CD4-positive, alpha-beta T cell treated with Interleukin-1 beta for 1 hour (primary cell): Measurements from ENCODE around the gene EPC2.
"Not testable (repeated sequence)": the region's sequence is repeated elsewhere in the genome, so short reads cannot be mapped to it uniquely, and the experiment has no call there.

Source experiments
- DNase-seq, 2 donors: peaks; one replicate each; pipeline ENCODE4 v3.0.0-alpha.2; 2020 to 2022

The EPC2 gene

DNA sequence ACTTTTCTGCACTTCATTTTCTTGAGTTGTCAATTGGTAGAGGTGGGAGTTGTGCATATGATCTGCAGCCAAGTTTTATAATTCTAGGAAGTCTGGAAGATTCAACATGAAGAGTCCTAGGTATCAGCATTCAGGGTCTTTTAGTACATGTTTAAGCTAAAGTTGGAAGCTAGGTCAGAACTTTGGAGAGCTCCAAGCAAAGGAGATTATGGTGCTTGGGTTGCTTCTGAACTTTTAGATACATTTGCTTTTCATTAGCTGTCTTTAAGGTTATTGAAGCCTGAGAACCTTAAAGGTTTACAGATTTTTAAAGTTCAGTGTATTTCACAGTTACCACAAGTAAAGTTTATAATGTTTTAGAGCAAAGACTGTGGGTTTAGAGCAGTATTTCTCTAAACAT is 85.5 kb downstream of the EPC2 start:
- no peak for DNase-seq

DNA sequence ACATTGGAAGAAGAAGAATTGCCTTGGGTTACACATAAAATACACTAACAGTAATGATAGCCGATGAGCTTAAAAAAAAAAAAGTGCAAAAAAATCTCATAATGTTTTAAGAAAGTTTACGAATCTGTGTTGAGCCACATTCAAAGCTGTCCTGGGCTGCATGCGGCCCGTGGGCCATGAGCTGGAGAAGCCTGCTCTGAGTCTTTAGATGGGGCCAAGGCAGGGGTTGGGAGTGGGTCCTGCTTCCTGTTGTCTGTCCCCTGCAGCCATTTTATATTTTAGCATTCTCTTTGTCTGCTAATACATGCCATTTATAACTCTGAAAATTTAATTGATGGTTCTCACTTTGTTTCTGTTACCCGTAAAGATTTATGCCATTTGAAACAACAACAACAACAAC is 93.2 kb downstream of the EPC2 start:
- no peak for DNase-seq

DNA sequence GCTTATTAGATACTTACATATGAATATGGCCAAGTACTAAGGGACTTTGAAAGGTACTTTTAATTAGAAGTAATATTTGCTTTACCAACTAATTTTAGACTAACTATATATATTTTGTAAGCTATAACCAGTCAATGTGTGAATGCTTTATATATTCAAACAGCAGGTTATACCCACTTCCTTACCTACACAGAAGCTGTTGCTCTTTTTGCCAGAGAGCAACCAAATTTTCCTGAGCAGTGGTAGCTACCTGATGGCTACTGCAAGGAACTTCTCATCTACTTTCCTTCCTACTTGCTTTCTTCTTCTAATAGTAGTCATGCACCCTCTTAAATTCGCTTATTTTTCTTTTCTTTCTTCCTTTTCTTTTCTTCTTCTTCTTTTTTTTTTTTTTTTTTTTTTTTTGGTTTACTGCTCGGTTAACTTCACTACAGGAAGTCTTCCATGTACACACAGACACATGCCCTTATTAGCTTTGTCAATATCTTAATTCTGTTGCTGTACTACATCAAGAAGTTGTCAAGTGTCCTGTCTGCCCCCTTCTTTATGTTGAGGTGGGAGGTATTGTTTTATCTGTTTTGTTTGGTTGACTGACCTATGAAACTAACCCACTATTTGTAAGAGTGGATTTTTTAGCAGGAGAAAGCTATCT is 95.0 kb downstream of the EPC2 start:
- DNase-seq = no peak

DNA sequence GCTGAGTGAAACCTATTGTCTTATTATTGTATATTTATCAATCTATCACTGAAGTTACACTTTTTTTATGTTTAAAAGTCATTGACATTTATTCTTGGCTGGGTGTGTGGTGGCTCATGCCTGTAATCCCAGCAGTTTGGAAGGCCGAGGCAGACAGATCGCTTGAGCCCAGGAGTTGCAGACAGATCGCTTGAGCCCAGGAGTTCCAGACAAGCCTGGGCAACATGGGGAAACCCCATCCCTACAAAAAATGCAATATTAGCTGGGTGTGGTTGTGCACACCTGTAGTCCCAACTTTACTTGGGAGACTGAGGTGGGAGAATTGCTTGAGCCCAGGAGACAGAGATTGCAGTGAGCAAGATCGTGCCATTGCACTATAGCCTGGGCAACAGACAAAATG is 97.8 kb downstream of the EPC2 start:
- DNase-seq = no peak

- DNase-seq = no peak
These were observed 100.8 kb downstream of the EPC2 start for GRCh38 chr2:148745151-148745851.

DNA sequence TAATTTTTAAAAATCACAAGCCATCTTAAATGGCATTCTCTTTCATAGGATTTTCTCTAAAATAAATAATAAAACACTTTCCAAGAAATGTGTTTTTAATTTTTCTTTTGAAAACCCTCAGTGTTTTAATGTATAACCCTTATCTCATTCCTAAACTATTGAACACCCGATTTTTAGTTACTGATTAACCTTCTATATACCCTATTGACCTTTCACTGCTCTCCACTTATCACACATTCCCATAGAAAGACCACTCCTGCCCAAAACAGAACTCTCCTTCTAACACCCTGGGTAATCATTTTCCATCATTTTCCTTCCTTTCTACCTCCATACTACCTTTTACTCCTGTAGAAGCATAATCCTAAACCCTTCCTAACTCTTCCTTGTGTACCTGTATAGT is 102.4 kb downstream of the EPC2 start:
- DNase-seq = no peak

DNA sequence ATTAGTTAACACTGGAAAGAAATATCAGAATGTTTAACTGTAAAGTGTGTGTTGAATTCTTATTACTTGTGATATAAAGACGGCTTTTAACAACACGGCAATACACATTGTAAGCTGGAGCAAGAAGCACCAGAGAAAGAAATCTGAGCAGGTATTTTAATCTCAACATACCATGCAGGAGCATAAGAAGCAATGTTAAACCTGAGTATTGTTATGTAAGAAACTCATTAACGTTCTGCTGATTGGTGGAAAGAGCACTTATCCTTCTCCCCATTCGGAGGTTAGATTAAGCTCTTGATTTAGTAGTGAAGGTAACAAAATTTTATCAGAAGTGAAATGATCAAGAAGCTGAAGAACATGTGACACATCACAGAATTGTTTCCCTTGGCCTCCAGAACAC is 107.4 kb downstream of the EPC2 start:
- no peak for DNase-seq

DNA sequence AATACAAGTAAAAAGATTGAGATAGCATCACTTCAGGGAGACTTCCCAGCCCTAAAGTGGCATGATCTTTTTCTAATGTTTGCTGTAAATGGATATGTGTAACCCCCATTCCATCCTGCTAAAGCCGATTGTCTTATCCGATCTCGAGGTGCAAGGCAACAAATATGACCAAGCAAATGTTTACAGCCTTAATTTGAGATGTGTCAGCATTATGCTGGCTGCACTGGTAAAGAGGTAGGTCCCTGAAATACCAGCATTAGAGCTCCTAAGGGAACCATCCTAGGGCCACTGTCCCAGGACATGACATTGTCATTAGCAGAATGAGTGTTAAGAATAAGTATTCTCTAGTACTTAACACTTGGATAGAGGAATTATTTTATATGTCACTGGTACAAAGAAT is 108.4 kb downstream of the EPC2 start:
- no peak for DNase-seq

DNA sequence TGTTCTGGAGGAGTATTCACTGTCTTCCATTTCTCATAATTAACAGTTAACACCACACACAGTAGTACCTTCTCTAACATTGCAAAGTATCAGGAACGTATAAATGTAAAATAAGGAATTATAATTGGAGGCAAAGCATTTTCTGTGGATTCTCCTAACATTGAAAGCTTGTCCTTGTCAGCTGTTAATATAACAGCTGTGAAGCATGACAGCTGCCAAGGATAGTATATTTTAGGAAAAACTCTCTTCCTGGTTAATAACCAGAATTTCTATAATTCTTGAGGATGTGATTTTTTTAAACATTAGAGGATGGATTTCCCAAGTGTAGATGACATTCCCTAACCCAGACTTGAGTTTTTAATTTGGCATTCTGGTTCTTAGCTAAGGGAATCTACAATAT is 110.3 kb downstream of the EPC2 start:
- DNase-seq = no peak

DNA sequence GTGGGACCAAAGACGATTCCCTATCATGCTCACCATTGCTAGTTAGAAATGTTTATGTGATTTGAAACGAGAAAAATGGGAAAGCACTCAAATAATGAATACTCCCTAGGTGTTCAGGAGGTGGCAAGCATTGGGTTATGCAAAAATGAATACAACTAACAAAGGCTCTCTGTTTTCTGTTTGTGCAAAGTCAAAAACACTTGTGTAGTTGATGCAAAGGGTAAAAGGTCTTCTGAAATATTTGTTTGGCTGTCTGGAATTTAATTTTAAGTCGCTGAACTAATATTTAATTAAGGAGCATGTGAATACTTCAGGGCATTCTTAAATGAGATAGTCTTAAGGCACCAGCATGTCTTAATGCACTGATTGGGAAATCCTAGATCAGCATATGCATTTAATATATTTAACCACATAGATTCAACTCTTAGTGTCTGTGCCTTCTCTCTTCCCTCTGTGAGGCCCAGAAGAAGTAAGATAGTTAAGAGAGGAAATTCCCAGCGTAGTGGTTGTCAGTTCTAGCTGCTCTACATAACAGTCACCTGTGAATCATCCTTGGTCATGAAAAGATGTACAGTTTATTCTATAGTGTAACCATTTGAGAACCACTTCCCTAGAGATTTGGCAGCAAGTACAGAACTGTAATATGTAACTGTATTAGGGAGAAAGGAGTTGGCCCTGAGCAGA is 111.9 kb downstream of the EPC2 start:
- no peak for DNase-seq

GRCh38 chr2:148764815-148765214 is 120.3 kb downstream of the EPC2 start:
- DNase-seq = peak in 1 of 2 donors; percentile 22

DNA sequence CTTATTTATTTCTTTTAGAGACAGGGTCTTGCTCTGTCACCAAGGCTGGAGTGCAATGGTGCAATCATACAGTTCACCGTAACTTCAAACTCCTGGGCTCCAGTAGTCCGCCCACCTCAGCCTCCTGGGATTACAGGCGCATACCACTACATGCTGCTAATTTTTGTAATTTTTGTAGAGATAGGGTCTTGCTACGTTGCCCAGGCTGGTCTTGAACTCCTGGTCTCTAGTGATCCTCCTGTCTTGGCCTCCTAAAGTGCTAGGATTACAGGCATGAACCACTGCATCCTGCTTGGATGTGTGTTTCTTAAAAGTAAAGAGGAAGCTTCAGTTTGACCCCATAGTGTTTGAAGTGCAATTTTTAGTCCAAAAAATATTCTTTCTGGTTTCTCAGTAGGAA is 125.5 kb downstream of the EPC2 start:
- DNase-seq = no peak

DNA sequence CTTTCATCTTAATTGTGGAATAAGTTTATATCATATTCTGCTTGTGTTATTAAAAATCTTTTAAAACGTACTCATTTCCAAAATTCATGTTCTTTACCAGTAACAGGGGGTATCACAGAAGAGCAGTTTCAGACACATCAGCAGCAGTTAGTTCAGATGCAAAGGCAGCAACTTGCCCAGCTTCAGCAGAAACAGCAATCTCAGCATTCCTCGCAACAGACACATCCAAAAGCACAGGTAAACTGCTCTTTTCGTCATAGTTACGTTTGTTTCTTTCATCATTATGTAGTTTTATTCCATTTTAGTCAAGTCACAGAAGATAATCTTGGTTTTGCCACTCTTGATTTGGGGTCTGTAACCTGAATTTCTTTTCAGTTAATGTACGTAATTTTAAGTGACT is 137.0 kb downstream of the EPC2 start:
- DNase-seq = no peak

DNA sequence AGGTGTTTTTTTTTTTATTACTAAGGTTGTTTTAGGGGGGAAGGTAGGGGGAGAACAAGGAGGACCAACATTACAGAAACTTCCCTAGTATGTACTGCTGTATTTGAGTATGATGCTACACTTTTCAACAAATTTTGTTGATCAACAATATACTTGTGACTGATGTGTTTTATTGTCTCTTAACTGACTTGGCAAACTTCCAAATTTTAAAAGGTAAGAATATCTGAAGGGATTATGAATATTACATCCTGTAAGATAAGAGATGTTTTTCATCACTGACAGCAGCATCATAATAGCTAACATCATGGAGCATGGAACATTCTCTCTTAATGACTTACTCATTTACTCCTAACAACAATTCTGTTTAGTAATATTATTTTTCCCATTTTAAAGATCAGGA is 144.5 kb downstream of the EPC2 start:
- DNase-seq = no peak

GRCh38 chr2:148790172-148790571 is 145.6 kb downstream of the EPC2 start:
- DNase-seq = not testable (repeated sequence)

DNA sequence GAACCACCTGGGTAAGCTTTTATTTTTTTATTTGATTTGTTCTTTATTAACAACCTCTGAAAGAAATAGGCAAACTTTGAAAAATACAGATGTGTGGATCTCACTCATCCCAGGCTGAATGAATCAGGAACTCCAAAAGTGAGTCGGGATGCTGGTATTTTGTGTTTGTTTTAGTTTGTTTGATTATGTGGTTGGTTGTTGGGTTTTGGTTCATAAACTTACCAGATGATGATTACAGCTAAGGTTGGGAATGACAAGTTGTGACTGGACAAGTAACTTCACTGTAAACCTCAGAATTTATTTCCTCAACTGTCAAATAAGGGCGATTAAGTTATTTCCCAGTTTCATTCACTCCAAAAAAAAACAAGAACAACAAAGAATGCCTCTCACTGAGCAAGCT is 150.0 kb downstream of the EPC2 start:
- no peak for DNase-seq

DNA sequence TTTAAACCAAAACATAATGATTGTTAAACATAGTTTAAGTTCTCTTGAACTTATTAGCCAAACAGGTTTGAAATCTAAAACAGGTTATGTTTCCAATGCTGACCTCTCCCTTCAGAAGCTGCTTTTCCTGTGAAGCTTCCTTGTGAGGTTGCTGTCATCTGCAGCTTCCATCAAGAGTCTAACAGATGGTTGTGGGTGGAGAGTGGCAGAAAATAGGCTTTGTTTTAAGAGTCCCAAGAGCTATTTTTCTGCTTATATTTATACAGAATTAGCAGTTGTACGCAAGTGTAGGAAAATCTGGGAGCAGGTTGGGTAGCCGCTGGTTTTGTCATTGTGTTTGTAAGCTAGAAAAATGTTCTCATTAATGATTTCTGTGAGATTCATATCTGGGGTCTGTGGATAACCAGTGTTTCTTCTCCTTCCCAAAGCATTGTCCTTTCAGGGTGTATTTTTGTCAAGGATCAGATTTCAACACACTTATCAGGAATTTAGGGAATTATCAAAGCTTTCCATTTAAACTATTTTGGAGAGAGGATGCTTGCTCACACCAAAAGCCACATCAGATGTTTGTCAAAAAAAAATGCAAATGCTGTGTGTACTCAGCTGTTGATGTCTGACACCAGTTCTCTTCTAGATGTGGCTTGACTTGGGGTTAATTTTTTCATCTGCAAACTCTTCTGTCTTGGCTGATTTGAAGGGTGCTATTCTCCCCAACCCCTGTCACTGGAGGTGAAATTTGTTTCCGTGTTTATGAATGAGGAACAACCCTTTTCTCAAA is 152.4 kb downstream of the EPC2 start:
- no peak for DNase-seq

DNA sequence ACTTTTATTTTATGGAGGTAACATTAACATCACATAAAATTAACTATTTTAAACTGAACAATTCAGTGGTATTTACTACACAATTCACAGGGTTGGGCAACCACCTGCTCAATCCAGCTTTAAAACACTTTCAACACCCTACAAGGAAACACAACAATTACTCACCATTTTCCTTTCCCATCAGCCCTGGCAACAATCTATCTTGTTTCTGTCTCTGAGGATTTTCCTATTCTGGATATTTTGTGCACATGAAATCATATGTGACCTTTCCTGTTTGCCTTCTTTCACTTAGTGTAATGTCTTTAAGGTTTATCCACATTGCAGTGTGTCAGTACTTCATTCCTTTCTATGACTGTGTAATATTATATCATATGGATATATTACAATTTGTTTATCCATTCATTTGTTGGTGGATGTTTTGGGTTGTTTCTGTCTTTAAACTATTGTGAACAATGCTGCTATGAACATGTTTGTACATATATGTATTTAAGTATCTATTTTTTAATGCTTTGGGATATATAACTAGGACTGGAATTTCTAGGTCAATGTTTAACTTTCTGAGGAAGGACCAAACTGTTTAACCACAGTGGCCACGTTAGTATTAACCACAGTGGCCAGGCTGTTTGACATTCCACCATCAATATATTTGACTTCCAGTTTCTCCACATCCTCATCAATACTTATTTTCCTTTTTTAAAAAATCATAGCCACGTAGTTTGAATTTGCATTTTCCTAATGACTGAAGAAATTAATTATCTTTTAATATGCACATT is 158.1 kb downstream of the EPC2 start:
- no peak for DNase-seq

GRCh38 chr2:148810081-148810480 is 165.5 kb downstream of the EPC2 start:
- no peak for DNase-seq

DNA sequence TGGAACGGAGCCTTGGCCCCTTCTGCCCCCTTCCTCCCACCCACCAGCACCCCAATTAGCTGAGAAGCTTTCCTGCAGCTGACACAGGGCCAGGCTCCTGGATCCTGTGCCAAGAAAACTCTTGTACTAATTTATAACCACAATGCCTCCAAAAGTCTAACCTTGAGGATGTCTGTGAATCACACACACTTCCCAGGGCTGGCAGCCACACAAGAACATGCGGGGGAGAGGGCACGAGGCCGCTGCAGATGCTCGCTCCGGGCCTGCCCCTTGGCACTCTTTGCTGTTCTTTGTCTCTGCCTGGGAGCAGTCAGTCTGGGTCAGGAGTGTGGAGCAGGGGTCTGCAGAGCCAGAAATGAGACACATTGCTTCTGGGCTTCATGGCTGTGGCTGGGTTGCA is 167.8 kb downstream of the EPC2 start:
- DNase-seq = no peak

GRCh38 chr2:148813603-148814065 is 169.1 kb downstream of the EPC2 start:
- peak; percentile 32 to 54 for DNase-seq

GRCh38 chr2:148814143-148814859 is 169.8 kb downstream of the EPC2 start:
- DNase-seq = no peak
